Measurements from ENCODE around the gene XKR7.
"Not testable (repeated sequence)": the region's sequence is repeated elsewhere in the genome, so short reads cannot be mapped to it uniquely, and the experiment has no call there.

Gene XKR7

GRCh38 chr20:31967830-31968249, at the start of gene XKR7:
Gene XKR7 (plus strand): TSS chr20:31968151. CDS start chr20:31968176, 25 bp downstream.
- no peak for DNase-seq (ENCODE audit: low read depth)

- DNase-seq (ENCODE audit: low read depth) = no peak
Measured at GRCh38 chr20:31918466-31919105, 49.4 kb upstream of the XKR7 start.

- DNase-seq (ENCODE audit: low read depth) = no peak
Measured at GRCh38 chr20:31919410-31920155, 48.4 kb upstream of the XKR7 start.

- no peak for DNase-seq (ENCODE audit: low read depth)
Measured at GRCh38 chr20:31920275-31920855, 47.6 kb upstream of the XKR7 start.

- not testable (repeated sequence) for DNase-seq (ENCODE audit: low read depth)
Measured at GRCh38 chr20:31921480-31921879, 46.5 kb upstream of the XKR7 start.

- DNase-seq (ENCODE audit: low read depth) = no peak
Measured at GRCh38 chr20:31922181-31922580, 45.8 kb upstream of the XKR7 start.

GRCh38 chr20:31922588-31922987, 45.4 kb upstream of the XKR7 start:
- DNase-seq (ENCODE audit: low read depth) = no peak

- no peak for DNase-seq (ENCODE audit: low read depth)
Measured at GRCh38 chr20:31923388-31924331, 44.3 kb upstream of the XKR7 start.

- DNase-seq (ENCODE audit: low read depth) = no peak
Measured at GRCh38 chr20:31924561-31924960, 43.4 kb upstream of the XKR7 start.

GRCh38 chr20:31925631-31926030, 42.3 kb upstream of the XKR7 start:
- DNase-seq (ENCODE audit: low read depth) = no peak

GRCh38 chr20:31926493-31926892, 41.5 kb upstream of the XKR7 start:
- DNase-seq (ENCODE audit: low read depth) = no peak

GRCh38 chr20:31927627-31928159, 40.3 kb upstream of the XKR7 start:
- no peak for DNase-seq (ENCODE audit: low read depth)

- not testable (repeated sequence) for DNase-seq (ENCODE audit: low read depth)
Measured at GRCh38 chr20:31929631-31930030, 38.3 kb upstream of the XKR7 start.

- DNase-seq (ENCODE audit: low read depth) = no peak
Measured at GRCh38 chr20:31930779-31931178, 37.2 kb upstream of the XKR7 start.

- DNase-seq (ENCODE audit: low read depth) = no peak
Measured at GRCh38 chr20:31933698-31934097, 34.3 kb upstream of the XKR7 start.

- DNase-seq (ENCODE audit: low read depth) = no peak
Measured at GRCh38 chr20:31934491-31934890, 33.5 kb upstream of the XKR7 start.

GRCh38 chr20:31934968-31935764, 32.8 kb upstream of the XKR7 start:
- DNase-seq (ENCODE audit: low read depth) = no peak

- DNase-seq (ENCODE audit: low read depth) = no peak
Measured at GRCh38 chr20:31936420-31936819, 31.5 kb upstream of the XKR7 start.

GRCh38 chr20:31937820-31938219, 30.1 kb upstream of the XKR7 start:
- DNase-seq (ENCODE audit: low read depth) = no peak

- no peak for DNase-seq (ENCODE audit: low read depth)
Measured at GRCh38 chr20:31939661-31940060, 28.3 kb upstream of the XKR7 start.

GRCh38 chr20:31943052-31943471, 24.9 kb upstream of the XKR7 start:
- DNase-seq (ENCODE audit: low read depth) = no peak
